Measurements from ENCODE around the gene HOXC5.
A peak's percentile ranks its signal among the peaks of the same experiment; 100 is the strongest.

The HOXC5 gene

DNA sequence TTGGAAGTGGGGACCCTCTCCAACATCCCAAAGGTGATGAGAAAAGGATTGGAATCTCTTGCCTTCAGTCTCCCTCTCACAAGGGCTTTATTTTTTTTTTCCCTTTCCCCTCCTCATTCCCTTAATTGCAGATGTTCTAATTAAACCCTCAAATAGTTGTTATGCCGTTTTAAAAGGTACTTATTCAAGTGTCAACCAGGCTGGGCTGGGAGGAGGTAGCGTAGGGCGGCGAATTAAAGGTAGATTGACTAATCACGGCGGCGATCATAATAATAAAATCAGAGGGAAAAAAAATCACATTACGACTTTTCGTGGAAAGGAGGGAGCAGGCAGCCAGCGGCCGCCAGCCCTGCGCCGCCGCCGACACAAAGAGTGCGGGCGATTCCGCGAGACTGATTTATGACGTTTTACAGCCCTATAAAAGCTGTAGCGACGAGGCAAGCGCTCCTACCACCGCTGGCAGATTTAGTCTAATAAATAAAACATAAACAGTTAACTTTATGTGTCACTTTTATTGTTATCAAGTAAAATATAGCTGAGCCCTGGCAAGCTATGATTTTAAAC lies 19.1 kb downstream of the HOXC5 start:
- no peak overlapping the region for H3K4me3 ChIP-seq (replicated peaks; ENCODE audit: low read depth, low read length)
- DNase-seq (ENCODE audit: low read depth) = no peak
- no peak for TF ChIP-seq CTCF (IDR thresholded peaks at IDR 0.05; ENCODE audit: low read length, missing control alignments)

- no peak overlapping the region for H3K4me3 ChIP-seq (replicated peaks; ENCODE audit: low read depth, low read length)
- no peak for DNase-seq (ENCODE audit: low read depth)
- TF ChIP-seq CTCF (IDR thresholded peaks at IDR 0.05; ENCODE audit: low read length, missing control alignments) = no peak
These were observed 19.7 kb downstream of the HOXC5 start for GRCh38 chr12:54052438-54053002.

DNA sequence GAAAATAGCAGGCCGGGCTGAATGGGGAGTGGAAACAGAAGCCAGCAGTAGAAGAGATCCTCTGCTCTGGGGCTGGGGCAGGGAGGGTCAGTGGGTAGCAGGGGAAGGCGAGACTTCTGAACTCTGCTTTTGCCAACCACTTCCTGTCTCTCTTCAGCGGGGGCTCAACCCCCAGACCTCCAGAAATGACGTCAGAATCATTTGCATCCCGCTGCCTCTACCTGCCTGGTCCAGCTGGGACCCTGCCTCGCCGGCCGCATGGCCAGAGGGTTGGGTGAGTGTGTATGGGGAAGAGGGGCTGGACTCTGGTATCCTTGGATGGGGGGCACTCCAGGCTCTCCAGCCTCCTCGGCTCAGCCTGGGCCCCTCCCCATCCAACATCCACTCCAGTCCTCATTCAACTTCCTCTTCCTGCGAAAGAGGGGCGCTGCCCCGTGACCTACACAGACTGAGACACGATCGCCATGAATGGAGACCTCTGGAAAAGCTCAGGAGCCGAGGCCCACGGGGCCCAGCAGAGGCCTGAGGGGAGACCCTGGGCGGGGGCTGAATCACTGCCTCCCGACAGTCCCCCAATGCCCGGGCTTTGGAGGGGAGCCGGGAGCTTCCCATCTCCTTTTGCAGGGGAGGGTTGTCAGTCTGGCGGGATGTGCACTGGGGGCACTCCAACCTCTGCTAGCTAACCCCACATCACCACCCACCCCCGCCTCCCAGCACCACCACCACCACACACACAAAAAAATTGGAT lies 20.3 kb downstream of the HOXC5 start:
- H3K4me3 ChIP-seq (replicated peaks; ENCODE audit: low read depth, low read length) = peak overlapping the region; percentile 64
- TF ChIP-seq CTCF (IDR thresholded peaks at IDR 0.05; ENCODE audit: low read length, missing control alignments) = no peak
- no peak for DNase-seq (ENCODE audit: low read depth)

DNA sequence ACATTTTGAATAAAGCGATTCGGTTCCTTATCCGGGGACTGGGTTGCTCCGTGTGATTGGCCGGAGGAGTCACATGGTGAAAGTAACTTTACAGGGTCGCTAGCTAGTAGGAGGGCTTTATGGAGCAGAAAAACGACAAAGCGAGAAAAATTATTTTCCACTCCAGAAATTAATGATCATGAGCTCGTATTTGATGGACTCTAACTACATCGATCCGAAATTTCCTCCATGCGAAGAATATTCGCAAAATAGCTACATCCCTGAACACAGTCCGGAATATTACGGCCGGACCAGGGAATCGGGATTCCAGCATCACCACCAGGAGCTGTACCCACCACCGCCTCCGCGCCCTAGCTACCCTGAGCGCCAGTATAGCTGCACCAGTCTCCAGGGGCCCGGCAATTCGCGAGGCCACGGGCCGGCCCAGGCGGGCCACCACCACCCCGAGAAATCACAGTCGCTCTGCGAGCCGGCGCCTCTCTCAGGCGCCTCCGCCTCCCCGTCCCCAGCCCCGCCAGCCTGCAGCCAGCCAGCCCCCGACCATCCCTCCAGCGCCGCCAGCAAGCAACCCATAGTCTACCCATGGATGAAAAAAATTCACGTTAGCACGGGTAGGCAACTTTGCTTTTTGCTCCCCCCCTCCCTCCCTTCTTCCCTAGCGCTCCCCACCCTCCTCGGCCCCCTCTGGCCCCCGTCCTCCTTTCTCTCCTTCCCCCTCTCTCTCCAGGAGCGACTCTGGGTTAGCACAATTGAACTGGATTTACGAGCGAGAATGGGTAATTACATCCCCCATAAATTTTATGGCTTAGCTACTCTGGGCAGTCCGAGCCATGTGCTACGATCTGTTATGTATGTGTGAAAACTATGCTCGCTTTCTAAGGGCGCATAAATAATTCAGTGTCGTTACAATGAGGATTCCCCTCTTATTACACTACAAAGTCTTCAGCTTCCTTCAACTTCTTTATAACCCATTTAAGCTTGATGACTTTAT lies 21.2 kb downstream of the HOXC5 start, which contains the start of gene HOXC4:
HOXC4 (plus strand) TSS at position 85 of the 991 bp plus-strand sequence; CDS start at position 173, 88 bp downstream.
- H3K4me3 ChIP-seq (replicated peaks; ENCODE audit: low read depth, low read length) = peak within 1 kb of the TSS; percentile 64
- no peak for TF ChIP-seq CTCF (IDR thresholded peaks at IDR 0.05; ENCODE audit: low read length, missing control alignments)
- DNase-seq (ENCODE audit: low read depth) = peak; percentile 35

- DNase-seq (ENCODE audit: low read depth) = no peak
- no peak for TF ChIP-seq CTCF (IDR thresholded peaks at IDR 0.05; ENCODE audit: low read length, missing control alignments)
- H3K4me3 ChIP-seq (replicated peaks; ENCODE audit: low read depth, low read length) = peak overlapping the region; percentile 64
These were observed 21.9 kb downstream of the HOXC5 start for GRCh38 chr12:54054742-54055194.

DNA sequence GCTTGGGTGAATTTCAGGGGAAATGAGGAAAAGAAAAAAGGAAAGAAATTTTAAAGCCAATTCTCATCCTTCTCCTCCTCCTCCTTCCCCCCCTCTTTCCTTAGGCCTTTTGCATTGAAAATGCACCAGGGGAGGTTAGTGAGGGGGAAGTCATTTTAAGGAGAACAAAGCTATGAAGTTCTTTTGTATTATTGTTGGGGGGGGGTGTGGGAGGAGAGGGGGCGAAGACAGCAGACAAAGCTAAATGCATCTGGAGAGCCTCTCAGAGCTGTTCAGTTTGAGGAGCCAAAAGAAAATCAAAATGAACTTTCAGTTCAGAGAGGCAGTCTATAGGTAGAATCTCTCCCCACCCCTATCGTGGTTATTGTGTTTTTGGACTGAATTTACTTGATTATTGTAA lies 22.7 kb downstream of the HOXC5 start:
- no peak for DNase-seq (ENCODE audit: low read depth)
- TF ChIP-seq CTCF (IDR thresholded peaks at IDR 0.05; ENCODE audit: low read length, missing control alignments) = no peak
- H3K4me3 ChIP-seq (replicated peaks; ENCODE audit: low read depth, low read length) = peak overlapping the region; percentile 10

Measured in fibroblast of pulmonary artery (primary cell).